GM23338 (cell line): ENCODE measurements around the gene INO80B. TPM values are rescaled to one million over a fixed set of nuclear protein-coding genes. Genes with fewer than 3 reads are reported as not detected.

Experiments used
- CTCF ChIP-seq, 2 experiments: fragments of 200-600 bp in 1 of 2; sonication (generic) in 1 of 2; conservative IDR thresholded peaks; 2 replicates each; pipeline versions ENCODE4 v1.5.1 to v1.6.1; 2016 to 2017; ENCODE audit warnings: antibody characterized with exemption in 2 of 2, low read depth in 2 of 2, mild to moderate bottlenecking in 2 of 2, moderate library complexity in 1 of 2
- EZH2 ChIP-seq: fragments of 200-600 bp; sonication (generic); IDR thresholded peaks from one replicate; pipeline ENCODE4 v1.8.0; 2017; ENCODE audit warnings: antibody characterized with exemption, mild to moderate bottlenecking, low read depth; ENCODE audit not compliant: unreplicated experiment
- EZH2phosphoT487 ChIP-seq: fragments of 200-600 bp; sonication (generic); IDR thresholded peaks from one replicate; pipeline ENCODE4 v1.8.1; 2018; ENCODE audit warnings: antibody characterized with exemption; ENCODE audit not compliant: unreplicated experiment
- JUNB ChIP-seq: IDR thresholded peaks from one replicate; pipeline ENCODE4 v1.6.1; 2016; ENCODE audit warnings: antibody characterized with exemption; ENCODE audit not compliant: unreplicated experiment
- POLR2AphosphoS5 ChIP-seq: IDR thresholded peaks from 2 replicates; pipeline ENCODE4 v1.6.1; 2016; ENCODE audit warnings: antibody characterized with exemption, low read depth
- STAT1 ChIP-seq: IDR thresholded peaks from one replicate; pipeline ENCODE4 v1.6.1; 2016; ENCODE audit warnings: antibody characterized with exemption; ENCODE audit not compliant: unreplicated experiment
- ZNF114 ChIP-seq: fragments of 250-450 bp; sonication (Bioruptor Pico); IDR thresholded peaks from 2 replicates; pipeline ENCODE4 v1.5.0; 2020; ENCODE audit warnings: mild to moderate bottlenecking, moderate library complexity
- ZNF331 ChIP-seq: fragments of 250-450 bp; sonication (Bioruptor Pico); IDR thresholded peaks from 2 replicates; pipeline ENCODE4 v1.5.0; 2020; ENCODE audit warnings: low read depth, mild to moderate bottlenecking, moderate library complexity
- ZNF462 ChIP-seq: fragments of 250-450 bp; sonication (Bioruptor Pico); IDR thresholded peaks from 2 replicates; pipeline ENCODE4 v1.5.0; 2020; ENCODE audit warnings: mild to moderate bottlenecking, moderate library complexity
- polyA plus RNA-seq: library from polyadenylated mRNA; unstranded; fragments of >200 nt; fragmentation: Nextera tagmentation; extraction: Ambion mirVana; gene quantifications from 2 replicates; pipeline ENCODE4 v1.2.1, GENCODE V29; 2016
- total RNA-seq: library from RNA; depleted of rRNA; stranded (reverse); fragments of >200 nt; shearing (Covaris generic); gene quantifications from 2 replicates; pipeline ENCODE4 v1.2.3, GENCODE V29; 2014

Gene INO80B
- total and polyA plus RNA-seq, 2 experiments from 2014 or later = 5.1 to 21.8 TPM

DNA sequence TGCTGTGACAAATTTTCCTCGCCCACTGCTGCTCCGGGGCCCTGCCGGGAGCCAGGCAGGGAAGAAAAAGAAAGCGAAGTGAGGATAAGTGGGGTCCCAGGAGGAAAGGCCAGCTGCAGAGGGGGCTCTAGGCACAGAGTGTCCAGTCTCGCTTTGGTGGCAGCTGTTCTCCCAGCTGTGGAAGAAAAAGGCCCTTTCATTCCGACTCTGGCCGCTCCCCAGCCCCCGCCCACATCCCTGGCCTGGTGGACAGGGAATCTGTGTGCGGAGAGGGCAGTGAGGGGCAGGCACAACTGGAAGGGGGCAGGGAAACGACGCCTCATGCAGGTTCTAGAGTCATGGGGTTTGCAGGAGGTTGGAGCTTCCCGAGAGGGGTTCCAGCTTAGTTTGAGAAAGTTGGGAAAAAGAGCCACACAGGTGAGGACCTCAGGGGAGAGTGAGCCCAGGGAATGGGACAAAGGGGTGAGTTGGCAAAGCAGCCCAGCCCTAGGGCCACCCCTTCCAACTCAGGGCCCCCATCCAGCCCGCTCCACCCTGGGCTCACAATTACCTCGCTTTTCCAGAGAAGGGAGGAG, 15.0 kb upstream of the INO80B start (continued):
- TF ChIP-seq ZNF462 (CRISPR knock-in tag) (no peak), ZNF331 (no peak), POLR2AphosphoS5 (no peak), STAT1 (no peak), EZH2 (no peak), ZNF114 (CRISPR knock-in tag) (no peak), CTCF (conservative IDR thresholded peaks at IDR 0.05; ENCODE audit: low read depth in 2 of 2) (no peak), EZH2phosphoT487 (no peak), JUNB (no peak)
